HepG2 (cell line): ENCODE results near the gene ATP2B2.

Experiments
- EZH2 ChIP-seq: conservative IDR thresholded peaks from 2 replicates; pipeline ENCODE4 v1.6.1; 2012; ENCODE audit warnings: mild to moderate bottlenecking, low read depth, low read length, moderate library complexity
- HNRNPK ChIP-seq: fragments of 200-400 bp; formaldehyde crosslinking; IDR thresholded peaks from 2 replicates; pipeline ENCODE4 v1.6.1; 2018; ENCODE audit warnings: low read length, low read depth, moderate library complexity, mild to moderate bottlenecking; ENCODE audit not compliant: poor library complexity, severe bottlenecking
- MZF1 ChIP-seq: sonication (generic); formaldehyde crosslinking; IDR thresholded peaks from 2 replicates; pipeline ENCODE4 v1.8.1; 2023; ENCODE audit warnings: mild to moderate bottlenecking, missing genetic modification reagents, borderline replicate concordance
- NAIF1 ChIP-seq: sonication (generic); formaldehyde crosslinking; IDR thresholded peaks from 2 replicates; pipeline ENCODE4 v1.5.0; 2020; ENCODE audit warnings: mild to moderate bottlenecking, missing genetic modification reagents, borderline replicate concordance
- POLR2A ChIP-seq, 2 experiments: IDR thresholded peaks; 2 replicates each; pipeline ENCODE4 v1.6.1; 2011; ENCODE audit warnings: low read depth in 2 of 2, low read length in 2 of 2, mild to moderate bottlenecking in 1 of 2, moderate library complexity in 1 of 2; ENCODE audit not compliant: insufficient read depth in 1 of 2
- SP2 ChIP-seq: sonication (generic); formaldehyde crosslinking; IDR thresholded peaks from 2 replicates; pipeline ENCODE4 v1.5.1; 2020; ENCODE audit warnings: mild to moderate bottlenecking, missing genetic modification reagents
- TAF1 ChIP-seq: sonication (generic); formaldehyde crosslinking; IDR thresholded peaks from 2 replicates; pipeline ENCODE4 v1.4.0; 2020; ENCODE audit warnings: missing genetic modification reagents
- TP53 ChIP-seq: sonication (generic); formaldehyde crosslinking; conservative IDR thresholded peaks from 2 replicates; pipeline ENCODE4 v1.4.0; 2020; ENCODE audit warnings: missing genetic modification reagents
- ZNF121 ChIP-seq: sonication (generic); formaldehyde crosslinking; IDR thresholded peaks from 2 replicates; pipeline ENCODE4 v1.5.0; 2020; ENCODE audit warnings: mild to moderate bottlenecking, missing genetic modification reagents
- TF ChIP-seq, protein P1 (sequence below), 2 experiments: IDR thresholded peaks; 2 replicates each; pipeline ENCODE4 v1.6.1; 2011 to 2012; ENCODE audit warnings: low read length in 2 of 2, borderline replicate concordance in 1 of 2, low read depth in 1 of 2, mild to moderate bottlenecking in 1 of 2, moderate library complexity in 1 of 2
- TF ChIP-seq, protein P2 (sequence below), 2 experiments: sonication (generic) in 1 of 2; formaldehyde crosslinking in 1 of 2; IDR thresholded peaks; 2 replicates each; pipeline versions ENCODE4 v1.5.1 to v1.6.1; 2011 to 2020; ENCODE audit warnings: borderline replicate concordance in 1 of 2, low read depth in 1 of 2, low read length in 1 of 2, mild to moderate bottlenecking in 1 of 2, missing genetic modification reagents in 1 of 2, moderate library complexity in 1 of 2

DNA sequence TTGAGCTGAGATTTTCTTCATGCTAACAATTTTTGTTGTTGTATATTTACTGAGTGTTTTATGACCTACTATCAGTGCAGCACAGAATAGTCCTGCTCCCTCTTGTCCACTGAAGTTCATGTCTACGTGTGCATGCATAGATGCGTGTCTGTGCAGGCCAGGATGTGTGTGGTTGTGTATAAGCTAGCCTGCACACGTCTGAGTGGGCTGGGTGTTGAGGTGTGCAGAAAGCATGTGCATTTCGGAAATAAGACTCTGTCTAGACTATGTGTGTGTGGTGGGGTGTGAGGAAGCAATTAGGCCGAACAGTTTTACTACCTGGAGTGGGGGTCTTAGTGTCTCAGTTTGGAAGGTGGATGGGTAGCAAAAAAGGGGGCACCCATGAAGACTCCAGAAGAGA is 39.2 kb downstream of the ATP2B2 start:
- no peak for TF ChIP-seq TAF1 (CRISPR knock-in tag)
- no peak for TF ChIP-seq SP2 (CRISPR knock-in tag)
- no peak for TF ChIP-seq TP53
- TF ChIP-seq, protein P1, sequence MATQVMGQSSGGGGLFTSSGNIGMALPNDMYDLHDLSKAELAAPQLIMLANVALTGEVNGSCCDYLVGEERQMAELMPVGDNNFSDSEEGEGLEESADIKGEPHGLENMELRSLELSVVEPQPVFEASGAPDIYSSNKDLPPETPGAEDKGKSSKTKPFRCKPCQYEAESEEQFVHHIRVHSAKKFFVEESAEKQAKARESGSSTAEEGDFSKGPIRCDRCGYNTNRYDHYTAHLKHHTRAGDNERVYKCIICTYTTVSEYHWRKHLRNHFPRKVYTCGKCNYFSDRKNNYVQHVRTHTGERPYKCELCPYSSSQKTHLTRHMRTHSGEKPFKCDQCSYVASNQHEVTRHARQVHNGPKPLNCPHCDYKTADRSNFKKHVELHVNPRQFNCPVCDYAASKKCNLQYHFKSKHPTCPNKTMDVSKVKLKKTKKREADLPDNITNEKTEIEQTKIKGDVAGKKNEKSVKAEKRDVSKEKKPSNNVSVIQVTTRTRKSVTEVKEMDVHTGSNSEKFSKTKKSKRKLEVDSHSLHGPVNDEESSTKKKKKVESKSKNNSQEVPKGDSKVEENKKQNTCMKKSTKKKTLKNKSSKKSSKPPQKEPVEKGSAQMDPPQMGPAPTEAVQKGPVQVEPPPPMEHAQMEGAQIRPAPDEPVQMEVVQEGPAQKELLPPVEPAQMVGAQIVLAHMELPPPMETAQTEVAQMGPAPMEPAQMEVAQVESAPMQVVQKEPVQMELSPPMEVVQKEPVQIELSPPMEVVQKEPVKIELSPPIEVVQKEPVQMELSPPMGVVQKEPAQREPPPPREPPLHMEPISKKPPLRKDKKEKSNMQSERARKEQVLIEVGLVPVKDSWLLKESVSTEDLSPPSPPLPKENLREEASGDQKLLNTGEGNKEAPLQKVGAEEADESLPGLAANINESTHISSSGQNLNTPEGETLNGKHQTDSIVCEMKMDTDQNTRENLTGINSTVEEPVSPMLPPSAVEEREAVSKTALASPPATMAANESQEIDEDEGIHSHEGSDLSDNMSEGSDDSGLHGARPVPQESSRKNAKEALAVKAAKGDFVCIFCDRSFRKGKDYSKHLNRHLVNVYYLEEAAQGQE (IDR thresholded peaks at IDR 0.05; ENCODE audit: borderline replicate concordance in 1 of 2, low read depth in 1 of 2, low read length in 2 of 2), result no peak
- TF ChIP-seq ZNF121 (CRISPR knock-in tag), result no peak
- TF ChIP-seq POLR2A (IDR thresholded peaks at IDR 0.05; ENCODE audit: insufficient read depth in 1 of 2, low read depth in 2 of 2, low read length in 2 of 2), result no peak
- TF ChIP-seq MZF1 (CRISPR knock-in tag), result no peak
- TF ChIP-seq HNRNPK, result no peak
- no peak for TF ChIP-seq EZH2
- TF ChIP-seq NAIF1, result no peak
- TF ChIP-seq, protein P2, sequence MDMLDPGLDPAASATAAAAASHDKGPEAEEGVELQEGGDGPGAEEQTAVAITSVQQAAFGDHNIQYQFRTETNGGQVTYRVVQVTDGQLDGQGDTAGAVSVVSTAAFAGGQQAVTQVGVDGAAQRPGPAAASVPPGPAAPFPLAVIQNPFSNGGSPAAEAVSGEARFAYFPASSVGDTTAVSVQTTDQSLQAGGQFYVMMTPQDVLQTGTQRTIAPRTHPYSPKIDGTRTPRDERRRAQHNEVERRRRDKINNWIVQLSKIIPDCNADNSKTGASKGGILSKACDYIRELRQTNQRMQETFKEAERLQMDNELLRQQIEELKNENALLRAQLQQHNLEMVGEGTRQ (IDR thresholded peaks at IDR 0.05; ENCODE audit: low read depth, low read length), result no peak
- TF ChIP-seq, protein P2 (CRISPR knock-in tag; IDR thresholded peaks at IDR 0.05; ENCODE audit: borderline replicate concordance), result no peak
